HepG2 (cell line): ENCODE measurements around the gene TNFSF8. TPM values are rescaled to one million over a fixed set of nuclear protein-coding genes. Genes with fewer than 3 reads are reported as not detected.

Experiments used
- ASH2L ChIP-seq: fragments of 300-600, 200-600 bp; sonication (generic); IDR thresholded peaks from 2 replicates; pipeline ENCODE4 v1.7.0; 2017; ENCODE audit warnings: low read depth, mild to moderate bottlenecking, moderate library complexity, mixed read lengths, low read length; ENCODE audit not compliant: insufficient read length
- HMG20B ChIP-seq: conservative IDR thresholded peaks from 2 replicates; pipeline ENCODE4 v1.6.1; 2016; ENCODE audit warnings: missing genetic modification reagents, missing compliant biosample characterization
- ISL2 ChIP-seq: sonication (generic); formaldehyde crosslinking; IDR thresholded peaks from 2 replicates; pipeline ENCODE4 v1.5.0; 2020; ENCODE audit warnings: missing genetic modification reagents
- KMT2A ChIP-seq: sonication (generic); formaldehyde crosslinking; IDR thresholded peaks from 2 replicates; pipeline ENCODE4 v1.4.0; 2020; ENCODE audit warnings: missing genetic modification reagents
- MAF1 ChIP-seq: sonication (generic); formaldehyde crosslinking; IDR thresholded peaks from 2 replicates; pipeline ENCODE4 v1.5.0; 2020; ENCODE audit warnings: missing genetic modification reagents, borderline replicate concordance
- PHF20 ChIP-seq: sonication (generic); formaldehyde crosslinking; IDR thresholded peaks from 2 replicates; pipeline ENCODE4 v1.5.0; 2020; ENCODE audit warnings: mild to moderate bottlenecking, missing genetic modification reagents
- PHF21A ChIP-seq: sonication (generic); formaldehyde crosslinking; IDR thresholded peaks from 2 replicates; pipeline ENCODE4 v1.5.0; 2020; ENCODE audit warnings: mild to moderate bottlenecking, missing genetic modification reagents
- SOX13 ChIP-seq, 3 experiments: fragments of 450-650 bp in 1 of 3; sonication (generic) in 1 of 3; formaldehyde crosslinking in 1 of 3; IDR thresholded peaks in 2 of 3; conservative IDR thresholded peaks in 1 of 3; 2 replicates each; pipeline versions ENCODE4 v1.5.0 to v1.6.1; 2016 to 2020; ENCODE audit warnings: antibody characterized with exemption in 1 of 3, mild to moderate bottlenecking in 1 of 3, missing compliant biosample characterization in 1 of 3, missing genetic modification reagents in 1 of 3, moderate library complexity in 1 of 3
- SRF ChIP-seq: IDR thresholded peaks from 2 replicates; pipeline ENCODE4 v1.6.1; 2011; ENCODE audit warnings: mild to moderate bottlenecking, low read depth, low read length, moderate library complexity
- ZSCAN22 ChIP-seq: sonication (generic); formaldehyde crosslinking; IDR thresholded peaks from 2 replicates; pipeline ENCODE4 v1.4.0; 2020; ENCODE audit warnings: mild to moderate bottlenecking, missing genetic modification reagents
- polyA plus RNA-seq, 8 experiments: library from polyadenylated mRNA; depleted of rRNA in 3 of 8; stranded (reverse) in 7 of 8; unstranded in 1 of 8; fragments of >200 nt; fragmentation: Illumina TruSeq in 4 of 8; extraction: Trizol in 4 of 8; gene quantifications; 2 replicates each; pipeline versions ENCODE4 v1.2.1 to v1.2.3, GENCODE V29; 2011 to 2016; ENCODE audit warnings: low read depth in 4 of 8, missing spikeins in 1 of 8, mixed read lengths in 1 of 8; ENCODE audit not compliant: insufficient read depth in 1 of 8
- total RNA-seq, 5 experiments: library from RNA; depleted of rRNA; stranded (reverse); fragments of >200 nt; fragmentation: Illumina TruSeq; extraction: Trizol; gene quantifications; 2 replicates each; pipeline ENCODE4 v1.2.3, GENCODE V29; 2016; ENCODE audit warnings: low read depth in 1 of 5
- TF ChIP-seq, protein P1 (sequence below): IDR thresholded peaks from 2 replicates; pipeline ENCODE4 v1.4.0; 2020; ENCODE audit warnings: mild to moderate bottlenecking, missing genetic modification reagents
- TF ChIP-seq, protein P2 (sequence below): sonication (generic); formaldehyde crosslinking; IDR thresholded peaks from 2 replicates; pipeline ENCODE4 v1.4.0; 2020; ENCODE audit warnings: mild to moderate bottlenecking, missing genetic modification reagents

Gene TNFSF8
- total and polyA plus RNA-seq, 2 of the 13 experiments (the other 11 are each of a cell fraction or from before 2014, with no cell fraction given) = not detected

DNA sequence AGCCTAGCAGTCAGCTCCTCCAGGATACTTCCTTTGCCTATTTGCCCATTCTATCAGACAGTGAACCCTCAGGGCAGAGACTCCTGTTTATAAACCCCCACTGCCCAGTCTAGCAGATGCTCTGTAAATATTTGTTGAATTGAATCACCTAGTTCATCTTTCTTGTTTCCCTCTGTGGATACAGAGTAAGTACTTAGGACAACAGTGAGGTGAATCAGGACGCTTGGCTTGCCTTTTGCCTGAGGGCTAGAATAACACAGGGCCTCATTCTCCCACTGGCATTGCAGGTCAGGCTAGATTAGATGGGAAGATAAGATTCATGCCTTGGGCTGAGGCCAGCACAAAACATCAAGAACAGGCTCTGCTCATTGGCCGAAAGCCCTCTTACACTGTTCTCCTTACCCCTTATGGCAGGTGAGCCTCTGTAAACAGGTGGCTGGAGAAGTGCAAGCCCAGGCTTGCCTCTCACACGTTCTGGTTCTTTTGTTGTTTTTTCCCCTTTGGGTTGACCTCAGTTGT lies 22.2 kb downstream of the TNFSF8 start (continued):
- no peak for TF ChIP-seq ZSCAN22
- TF ChIP-seq HMG20B (CRISPR knock-in tag) = peak; percentile 92
- TF ChIP-seq PHF20 (CRISPR knock-in tag) = no peak
- peak; percentile 77; the same call in 1 of the 2 replicates for TF ChIP-seq ISL2 (CRISPR knock-in tag)
- TF ChIP-seq SRF = no peak
- no peak for TF ChIP-seq MAF1 (CRISPR knock-in tag)
- no peak for TF ChIP-seq ASH2L
- TF ChIP-seq KMT2A (CRISPR knock-in tag) = no peak
- TF ChIP-seq SOX13 (IDR thresholded peaks at IDR 0.05) = 0 out of 2 replicates have a peak, but pooled peaks have one; percentile 48
- peak in 1 of 2 experiments; percentile 85; a peak in 2 of 4 replicates for TF ChIP-seq SOX13 (CRISPR knock-in tag; conservative IDR thresholded peaks at IDR 0.05 in 1 of 2, IDR thresholded peaks at IDR 0.05 in 1 of 2)
- TF ChIP-seq, protein P1, sequence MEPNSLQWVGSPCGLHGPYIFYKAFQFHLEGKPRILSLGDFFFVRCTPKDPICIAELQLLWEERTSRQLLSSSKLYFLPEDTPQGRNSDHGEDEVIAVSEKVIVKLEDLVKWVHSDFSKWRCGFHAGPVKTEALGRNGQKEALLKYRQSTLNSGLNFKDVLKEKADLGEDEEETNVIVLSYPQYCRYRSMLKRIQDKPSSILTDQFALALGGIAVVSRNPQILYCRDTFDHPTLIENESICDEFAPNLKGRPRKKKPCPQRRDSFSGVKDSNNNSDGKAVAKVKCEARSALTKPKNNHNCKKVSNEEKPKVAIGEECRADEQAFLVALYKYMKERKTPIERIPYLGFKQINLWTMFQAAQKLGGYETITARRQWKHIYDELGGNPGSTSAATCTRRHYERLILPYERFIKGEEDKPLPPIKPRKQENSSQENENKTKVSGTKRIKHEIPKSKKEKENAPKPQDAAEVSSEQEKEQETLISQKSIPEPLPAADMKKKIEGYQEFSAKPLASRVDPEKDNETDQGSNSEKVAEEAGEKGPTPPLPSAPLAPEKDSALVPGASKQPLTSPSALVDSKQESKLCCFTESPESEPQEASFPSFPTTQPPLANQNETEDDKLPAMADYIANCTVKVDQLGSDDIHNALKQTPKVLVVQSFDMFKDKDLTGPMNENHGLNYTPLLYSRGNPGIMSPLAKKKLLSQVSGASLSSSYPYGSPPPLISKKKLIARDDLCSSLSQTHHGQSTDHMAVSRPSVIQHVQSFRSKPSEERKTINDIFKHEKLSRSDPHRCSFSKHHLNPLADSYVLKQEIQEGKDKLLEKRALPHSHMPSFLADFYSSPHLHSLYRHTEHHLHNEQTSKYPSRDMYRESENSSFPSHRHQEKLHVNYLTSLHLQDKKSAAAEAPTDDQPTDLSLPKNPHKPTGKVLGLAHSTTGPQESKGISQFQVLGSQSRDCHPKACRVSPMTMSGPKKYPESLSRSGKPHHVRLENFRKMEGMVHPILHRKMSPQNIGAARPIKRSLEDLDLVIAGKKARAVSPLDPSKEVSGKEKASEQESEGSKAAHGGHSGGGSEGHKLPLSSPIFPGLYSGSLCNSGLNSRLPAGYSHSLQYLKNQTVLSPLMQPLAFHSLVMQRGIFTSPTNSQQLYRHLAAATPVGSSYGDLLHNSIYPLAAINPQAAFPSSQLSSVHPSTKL (CRISPR knock-in tag) = peak; percentile 93
- TF ChIP-seq, protein P2, sequence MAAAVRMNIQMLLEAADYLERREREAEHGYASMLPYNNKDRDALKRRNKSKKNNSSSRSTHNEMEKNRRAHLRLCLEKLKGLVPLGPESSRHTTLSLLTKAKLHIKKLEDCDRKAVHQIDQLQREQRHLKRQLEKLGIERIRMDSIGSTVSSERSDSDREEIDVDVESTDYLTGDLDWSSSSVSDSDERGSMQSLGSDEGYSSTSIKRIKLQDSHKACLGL (CRISPR knock-in tag) = no peak
- peak; percentile 48 for TF ChIP-seq PHF21A (CRISPR knock-in tag)
